ENCODE measurements around the gene NFKBIL1. TPM values are rescaled to one million over a fixed set of nuclear protein-coding genes. Genes with fewer than 3 reads are reported as not detected.

The NFKBIL1 gene
- total and polyA plus RNA-seq, 9 of the 15 experiments (the other 6 are each of a cell fraction or from before 2014, with no cell fraction given) = 0.49 to 33.1 (median 7.6) TPM

GRCh38 chr6:31529329-31530150, 17.9 kb upstream of the NFKBIL1 start:
- H3K9ac ChIP-seq (ENCODE audit: insufficient read depth in 1 of 2, low read depth in 2 of 2, low read length in 2 of 2) = peak overlapping the region in 1 of 2 experiments; percentile 53; a peak in 2 of 4 replicates
- peaks cover 14% of the 10 kb centered on the region; the same call in 2 of the 3 replicates for H3K79me2 ChIP-seq (ENCODE audit: control insufficient read depth, insufficient read depth, low read length)
- peaks cover 10 to 23% of the 10 kb centered on the region in 2 experiments for H3K4me1 ChIP-seq (replicated peaks in 1 of 2; ENCODE audit: control insufficient read depth in 2 of 2, insufficient read depth in 2 of 2, low read length in 2 of 2)
- no peak overlapping the region for H3K4me3 ChIP-seq
- peaks cover 20% of the 10 kb centered on the region; the same call in 1 of the 2 replicates for H4K20me1 ChIP-seq (replicated peaks; ENCODE audit: control insufficient read depth, insufficient read depth, low read length)
- intact Hi-C loops (cut with micrococcal nuclease) = loop anchor here (5.0 kb wide), 1 partner anchor 37 kb away; no protein-coding TSS in a partner anchor
- H2AFZ ChIP-seq (ENCODE audit: low read depth, low read length) = no peak overlapping the region
- no TSS peak for BruUV-seq (replicated peaks)
- peaks cover 2% of the 10 kb centered on the region for H3K9me1 ChIP-seq (ENCODE audit: control insufficient read depth, insufficient read depth, low read length)
- H3K9me3 ChIP-seq (replicated peaks; ENCODE audit: control insufficient read depth, insufficient read depth, low read depth, low read length) = no peaks in the 10 kb centered on the region
- H3K4me2 ChIP-seq (ENCODE audit: insufficient read depth, low read length) = no peak overlapping the region
- WGBS (ENCODE audit: insufficient coverage, low coverage, missing lambda C conversion rate) = 57% methylated on average over 12 of the region's 12 CpGs
- DNase-seq (ENCODE audit: extremely low read depth in 1 of 4, low spot score in 3 of 4) (no peak), FAIRE-seq (no peak), ATAC-seq (peak; percentile 48)
- ChIA-PET CTCF (ENCODE audit: low intra/inter-chr PET ratio) (no interaction called here), POLR2A (interaction anchor here (0.6 to 6.3 kb wide), 12 partner anchors 10 to 1010 kb away, joined by 3 to 107 read pairs (median 4); partner anchors contain the start of genes DDX39B, MICB and VARS2)
- peak overlapping the region; percentile 11; the same call in 1 of the 3 replicates for H3K27ac ChIP-seq (ENCODE audit: extremely low read depth, low read depth, low read length)
- in situ Hi-C loops (cut with MboI) = loop anchor here (5.0 to 25.0 kb wide), 2 partner anchors 32 to 1433 kb away; partner anchors contain the start of genes BRD2, HLA-DMA and MICB
- peaks cover 51% of the 10 kb centered on the region for H3K36me3 ChIP-seq (ENCODE audit: control insufficient read depth, insufficient read depth, low read length)
- H3K27me3 ChIP-seq (ENCODE audit: control insufficient read depth in 2 of 2, insufficient read depth in 2 of 2, low read length in 2 of 2) = no peaks in the 10 kb centered on the region
- peak; percentile 54 for TF ChIP-seq RBFOX2 (IDR thresholded peaks at IDR 0.05; ENCODE audit: low read depth, low read length)
- peak; percentile 41; the same call in 1 of the 2 replicates for TF ChIP-seq KLF10 (CRISPR knock-in tag; IDR thresholded peaks at IDR 0.05)
- TF ChIP-seq MBD2 (IDR thresholded peaks at IDR 0.05; ENCODE audit: borderline replicate concordance, low read depth) = 0 out of 2 replicates have a peak, but pooled peaks have one; percentile 11
- TF ChIP-seq ZNF717 (CRISPR knock-in tag; IDR thresholded peaks at IDR 0.05) = peak; percentile 56; the same call in 1 of the 2 replicates
- TF ChIP-seq ZNF224 (CRISPR knock-in tag; IDR thresholded peaks at IDR 0.05) = no peak
- 0 out of 2 replicates have a peak, but pooled peaks have one; percentile 28 for TF ChIP-seq LEF1 (IDR thresholded peaks at IDR 0.05)
- peak; percentile 52; the same call in 1 of the 2 replicates for TF ChIP-seq POLR2AphosphoS5 (IDR thresholded peaks at IDR 0.05; ENCODE audit: control insufficient read depth, insufficient read depth, low read depth, low read length)
- no peak for TF ChIP-seq MAFG (tag; conservative IDR thresholded peaks at IDR 0.05)
- TF ChIP-seq FOXO4 (CRISPR knock-in tag; IDR thresholded peaks at IDR 0.05) = no peak
- TF ChIP-seq CBX1 (IDR thresholded peaks at IDR 0.05; ENCODE audit: low read depth) = 0 out of 2 replicates have a peak, but pooled peaks have one; percentile 44
- TF ChIP-seq LCOR (CRISPR knock-in tag; IDR thresholded peaks at IDR 0.05) = 0 out of 2 replicates have a peak, but pooled peaks have one; percentile 20
- 0 out of 2 replicates have a peak, but pooled peaks have one; percentile 27 for TF ChIP-seq PML (IDR thresholded peaks at IDR 0.05; ENCODE audit: low read length)
- TF ChIP-seq ARID4B (CRISPR knock-in tag; IDR thresholded peaks at IDR 0.05) = peak; percentile 38; the same call in 1 of the 2 replicates
- peak; percentile 71 for TF ChIP-seq POLR2G (IDR thresholded peaks at IDR 0.05; ENCODE audit: low read depth, low read length)
- TF ChIP-seq HMG20B (CRISPR knock-in tag; IDR thresholded peaks at IDR 0.05) = no peak
- TF ChIP-seq POLR2B (IDR thresholded peaks at IDR 0.05; ENCODE audit: low read depth, partially characterized antibody) = peak; percentile 83
